ENCODE measurements around the gene CYBA. TPM values are rescaled to one million over a fixed set of nuclear protein-coding genes. Genes with fewer than 3 reads are reported as not detected.

Gene CYBA
- total and polyA plus RNA-seq, 2 of the 4 experiments (the other 2 are of a cell fraction) = 65.6 to 169 TPM

DNA sequence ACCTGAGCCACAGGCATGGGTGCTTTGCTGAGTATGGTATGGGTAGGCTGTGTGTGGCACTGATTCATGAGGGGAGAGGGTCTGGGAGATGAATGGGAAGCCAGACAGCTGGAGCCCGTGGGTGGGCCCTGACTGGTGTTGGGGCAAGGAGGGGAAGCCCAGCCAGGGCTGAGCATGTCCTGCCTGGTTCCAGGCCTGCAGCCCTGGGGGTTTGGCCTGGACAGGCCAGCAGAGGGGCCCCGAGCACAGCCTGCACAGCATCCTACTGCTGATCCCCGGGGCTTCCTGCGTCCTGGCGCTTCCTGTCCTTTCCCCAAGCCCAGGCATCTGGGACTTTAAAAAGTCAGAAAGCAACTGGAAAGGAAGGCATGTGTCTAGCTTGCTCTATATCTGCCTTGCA, 16.6 kb upstream of the CYBA start:
- no peak overlapping the region for H3K9ac ChIP-seq (ENCODE audit: low read depth, low read length)
- H3K4me2 ChIP-seq (ENCODE audit: low read depth, low read length) = no peak overlapping the region
- ATAC-seq (ENCODE audit: low read depth) = no peak
- in situ Hi-C loops (cut with MboI; ENCODE audit: low sequenced_read_pairs) = no loop called here
- DNase-seq = no peak
- no peak overlapping the region for H3K18ac ChIP-seq (ENCODE audit: low read depth, low read length)
- H3K4ac ChIP-seq (ENCODE audit: low read depth, low read length) = no peak overlapping the region
- no peaks in the 10 kb centered on the region for H3K4me1 ChIP-seq (ENCODE audit: control insufficient read depth, insufficient read depth, low read length)
- no peak overlapping the region for H4K5ac ChIP-seq (ENCODE audit: low read depth, low read length)
- no peak overlapping the region for H2AK9ac ChIP-seq (replicated peaks; ENCODE audit: low read depth, low read length, poor library complexity)
- no peak overlapping the region for H4K91ac ChIP-seq (ENCODE audit: insufficient read depth, low read depth, low read length)
- H2BK15ac ChIP-seq (ENCODE audit: low read depth, low read length) = no peak overlapping the region
- H2BK5ac ChIP-seq (ENCODE audit: low read depth, low read length, poor library complexity, severe bottlenecking) = no peak overlapping the region
- no peak overlapping the region for H3K14ac ChIP-seq (replicated peaks; ENCODE audit: low read depth, low read length)
- no peak overlapping the region for H3K27ac ChIP-seq (ENCODE audit: insufficient read depth, low read length)
- H3K23ac ChIP-seq (ENCODE audit: low read depth, low read length) = no peak overlapping the region
- no peak overlapping the region for H2BK120ac ChIP-seq (ENCODE audit: low read depth, low read length)
- no peaks in the 10 kb centered on the region for H3K9me3 ChIP-seq (ENCODE audit: control insufficient read depth, insufficient read depth, low read length)
- no peak overlapping the region for H4K8ac ChIP-seq (ENCODE audit: low read depth in 2 of 2, low read length in 2 of 2)
- TF ChIP-seq CHD1 (IDR thresholded peaks at IDR 0.05; ENCODE audit: low read depth, low read length) (no peak), RAD21 (IDR thresholded peaks at IDR 0.05; ENCODE audit: low read length) (no peak), CEBPB (IDR thresholded peaks at IDR 0.05; ENCODE audit: low read depth, low read length) (no peak)
- TF ChIP-seq, protein P1, sequence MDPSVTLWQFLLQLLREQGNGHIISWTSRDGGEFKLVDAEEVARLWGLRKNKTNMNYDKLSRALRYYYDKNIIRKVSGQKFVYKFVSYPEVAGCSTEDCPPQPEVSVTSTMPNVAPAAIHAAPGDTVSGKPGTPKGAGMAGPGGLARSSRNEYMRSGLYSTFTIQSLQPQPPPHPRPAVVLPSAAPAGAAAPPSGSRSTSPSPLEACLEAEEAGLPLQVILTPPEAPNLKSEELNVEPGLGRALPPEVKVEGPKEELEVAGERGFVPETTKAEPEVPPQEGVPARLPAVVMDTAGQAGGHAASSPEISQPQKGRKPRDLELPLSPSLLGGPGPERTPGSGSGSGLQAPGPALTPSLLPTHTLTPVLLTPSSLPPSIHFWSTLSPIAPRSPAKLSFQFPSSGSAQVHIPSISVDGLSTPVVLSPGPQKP (IDR thresholded peaks at IDR 0.05; ENCODE audit: borderline replicate concordance, low read depth, low read length) = no peak
- TF ChIP-seq, protein P2, sequence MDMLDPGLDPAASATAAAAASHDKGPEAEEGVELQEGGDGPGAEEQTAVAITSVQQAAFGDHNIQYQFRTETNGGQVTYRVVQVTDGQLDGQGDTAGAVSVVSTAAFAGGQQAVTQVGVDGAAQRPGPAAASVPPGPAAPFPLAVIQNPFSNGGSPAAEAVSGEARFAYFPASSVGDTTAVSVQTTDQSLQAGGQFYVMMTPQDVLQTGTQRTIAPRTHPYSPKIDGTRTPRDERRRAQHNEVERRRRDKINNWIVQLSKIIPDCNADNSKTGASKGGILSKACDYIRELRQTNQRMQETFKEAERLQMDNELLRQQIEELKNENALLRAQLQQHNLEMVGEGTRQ (IDR thresholded peaks at IDR 0.05; ENCODE audit: low read depth, low read length) = no peak
- TF ChIP-seq, protein P3, sequence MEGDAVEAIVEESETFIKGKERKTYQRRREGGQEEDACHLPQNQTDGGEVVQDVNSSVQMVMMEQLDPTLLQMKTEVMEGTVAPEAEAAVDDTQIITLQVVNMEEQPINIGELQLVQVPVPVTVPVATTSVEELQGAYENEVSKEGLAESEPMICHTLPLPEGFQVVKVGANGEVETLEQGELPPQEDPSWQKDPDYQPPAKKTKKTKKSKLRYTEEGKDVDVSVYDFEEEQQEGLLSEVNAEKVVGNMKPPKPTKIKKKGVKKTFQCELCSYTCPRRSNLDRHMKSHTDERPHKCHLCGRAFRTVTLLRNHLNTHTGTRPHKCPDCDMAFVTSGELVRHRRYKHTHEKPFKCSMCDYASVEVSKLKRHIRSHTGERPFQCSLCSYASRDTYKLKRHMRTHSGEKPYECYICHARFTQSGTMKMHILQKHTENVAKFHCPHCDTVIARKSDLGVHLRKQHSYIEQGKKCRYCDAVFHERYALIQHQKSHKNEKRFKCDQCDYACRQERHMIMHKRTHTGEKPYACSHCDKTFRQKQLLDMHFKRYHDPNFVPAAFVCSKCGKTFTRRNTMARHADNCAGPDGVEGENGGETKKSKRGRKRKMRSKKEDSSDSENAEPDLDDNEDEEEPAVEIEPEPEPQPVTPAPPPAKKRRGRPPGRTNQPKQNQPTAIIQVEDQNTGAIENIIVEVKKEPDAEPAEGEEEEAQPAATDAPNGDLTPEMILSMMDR (conservative IDR thresholded peaks at IDR 0.05; ENCODE audit: low read depth, low read length) = no peak
- no peaks in the 10 kb centered on the region for H4K20me1 ChIP-seq (ENCODE audit: insufficient read depth, low read length)
- no peak overlapping the region for H2BK20ac ChIP-seq (ENCODE audit: low read depth, low read length)
- ChIA-PET POLR2A (ENCODE audit: unreplicated experiment) (no interaction called here), CTCF (no interaction called here)
- no peaks in the 10 kb centered on the region for H3K9me1 ChIP-seq (ENCODE audit: insufficient read depth, low read length)
- peaks cover 9 to 10% of the 10 kb centered on the region in 2 experiments for H3K79me1 ChIP-seq (ENCODE audit: low read depth in 1 of 2, low read length in 2 of 2)
- H3K56ac ChIP-seq (ENCODE audit: extremely low read depth, insufficient read depth, low read length) = no peak overlapping the region
- dilution Hi-C loops (cut with HindIII; ENCODE audit: low sequenced_read_pairs, unreplicated experiment) = no loop called here
- no peak overlapping the region for H3K4me3 ChIP-seq (ENCODE audit: insufficient read depth, low read depth, low read length)
- H2AK5ac ChIP-seq (ENCODE audit: low read depth, low read length) = no peak overlapping the region
- WGBS, 2 experiments (ENCODE audit: extremely low coverage in 2 of 2, insufficient read length in 1 of 2) = no CpG with 5 or more reads among the region's 5 CpGs
- H2AFZ ChIP-seq (replicated peaks; ENCODE audit: low read length, poor library complexity) = no peak overlapping the region
- no peaks in the 10 kb centered on the region for H3K27me3 ChIP-seq (ENCODE audit: control insufficient read depth, insufficient read depth, low read length)
- intact Hi-C loops (cut with micrococcal nuclease) = no loop called here
- peaks cover 2% of the 10 kb centered on the region; the same call in 1 of the 2 replicates for H3K36me3 ChIP-seq (ENCODE audit: control insufficient read depth, insufficient read depth, low read length)
- BruUV-seq (replicated peaks) = no TSS peak

Measured in IMR-90 (cell line).